HepG2 (cell line): ENCODE measurements around the gene F7. TPM values are rescaled to one million over a fixed set of nuclear protein-coding genes. Genes with fewer than 3 reads are reported as not detected.

Experiments
- GMEB1 ChIP-seq: sonication (generic); formaldehyde crosslinking; IDR thresholded peaks from 2 replicates; pipeline ENCODE4 v1.5.1; 2020; ENCODE audit warnings: missing genetic modification reagents, mild to moderate bottlenecking, borderline replicate concordance
- HOXA3 ChIP-seq: sonication (generic); formaldehyde crosslinking; IDR thresholded peaks from 2 replicates; pipeline ENCODE4 v1.5.0; 2020; ENCODE audit warnings: missing genetic modification reagents
- RXRB ChIP-seq: IDR thresholded peaks from 2 replicates; pipeline ENCODE4 v1.6.1; 2016; ENCODE audit warnings: borderline replicate concordance, missing genetic modification reagents, missing compliant biosample characterization
- THRA ChIP-seq: sonication (generic); formaldehyde crosslinking; IDR thresholded peaks from 2 replicates; pipeline ENCODE4 v1.4.0; 2020; ENCODE audit warnings: missing genetic modification reagents, borderline replicate concordance
- ZBTB40 ChIP-seq, 2 experiments: fragments of 450-650 bp in 1 of 2; sonication (generic) in 1 of 2; formaldehyde crosslinking in 1 of 2; IDR thresholded peaks; 2 replicates each; pipeline versions ENCODE4 v1.6.1 to v1.8.0; 2016 to 2022; ENCODE audit warnings: antibody characterized with exemption in 1 of 2, mild to moderate bottlenecking in 1 of 2, missing genetic modification reagents in 1 of 2
- ZFP1 ChIP-seq: IDR thresholded peaks from 2 replicates; pipeline ENCODE4 v1.6.1; 2016
- ZNF24 ChIP-seq: fragments of 450-650 bp; IDR thresholded peaks from 2 replicates; pipeline ENCODE4 v1.6.1; 2017; ENCODE audit warnings: antibody characterized with exemption, mild to moderate bottlenecking
- ZNF335 ChIP-seq: sonication (generic); formaldehyde crosslinking; IDR thresholded peaks from 2 replicates; pipeline ENCODE4 v1.4.0; 2020; ENCODE audit warnings: missing genetic modification reagents
- ZNF512 ChIP-seq: sonication (generic); formaldehyde crosslinking; IDR thresholded peaks from 2 replicates; pipeline ENCODE4 v1.4.0; 2020; ENCODE audit warnings: mild to moderate bottlenecking, missing genetic modification reagents
- ZNF562 ChIP-seq: sonication (generic); formaldehyde crosslinking; IDR thresholded peaks from 2 replicates; pipeline ENCODE4 v1.8.0; 2022; ENCODE audit warnings: missing genetic modification reagents, borderline replicate concordance
- polyA plus RNA-seq, 8 experiments: library from polyadenylated mRNA; depleted of rRNA in 3 of 8; stranded (reverse) in 7 of 8; unstranded in 1 of 8; fragments of >200 nt; fragmentation: Illumina TruSeq in 4 of 8; extraction: Trizol in 4 of 8; gene quantifications; 2 replicates each; pipeline versions ENCODE4 v1.2.1 to v1.2.3, GENCODE V29; 2011 to 2016; ENCODE audit warnings: low read depth in 4 of 8, missing spikeins in 1 of 8, mixed read lengths in 1 of 8; ENCODE audit not compliant: insufficient read depth in 1 of 8
- total RNA-seq, 5 experiments: library from RNA; depleted of rRNA; stranded (reverse); fragments of >200 nt; fragmentation: Illumina TruSeq; extraction: Trizol; gene quantifications; 2 replicates each; pipeline ENCODE4 v1.2.3, GENCODE V29; 2016; ENCODE audit warnings: low read depth in 1 of 5

The F7 gene
- total and polyA plus RNA-seq, 2 of the 13 experiments (the other 11 are each of a cell fraction or from before 2014, with no cell fraction given) = 12.6 to 26.5 TPM

- no peak for TF ChIP-seq ZBTB40 (IDR thresholded peaks at IDR 0.05)
- no peak; the same call in 1 of the 2 replicates for TF ChIP-seq ZBTB40 (CRISPR knock-in tag; IDR thresholded peaks at IDR 0.05)
- TF ChIP-seq GMEB1 (CRISPR knock-in tag) = no peak
- peak; percentile 80 for TF ChIP-seq HOXA3 (CRISPR knock-in tag)
- no peak for TF ChIP-seq ZNF512 (CRISPR knock-in tag)
- TF ChIP-seq ZNF24 = no peak
- peak; percentile 67; the same call in 1 of the 2 replicates for TF ChIP-seq THRA (CRISPR knock-in tag)
- no peak for TF ChIP-seq ZNF335
- TF ChIP-seq RXRB (CRISPR knock-in tag) = peak; percentile 84
- no peak for TF ChIP-seq ZNF562
- TF ChIP-seq ZFP1 (CRISPR knock-in tag) = 0 out of 2 replicates have a peak, but pooled peaks have one; percentile 27
These were observed 44.3 kb downstream of the F7 start (continued) for GRCh38 chr13:113149711-113150549.
